Ovary (tissue), 3 donors: Measurements from ENCODE around the gene MIA3.

Source experiments
- POLR2A ChIP-seq: fragments of 450-650 bp; IDR thresholded peaks from one replicate; pipeline ENCODE4 v1.6.1; 2017; ENCODE audit warnings: antibody characterized with exemption, mild to moderate bottlenecking, moderate library complexity
- TF ChIP-seq, protein P1 (sequence below), 3 donors: fragments of 450-650 bp in 2 of 3; fragments of 200-600 bp in 1 of 3; IDR thresholded peaks; one replicate each; pipeline versions ENCODE4 v1.5.1 to v1.8.0; 2016 to 2022; ENCODE audit warnings: antibody characterized with exemption in 3 of 3, mild to moderate bottlenecking in 1 of 3
- donor health status: DM: no; HTN: no; CAD: no.

GRCh38 chr1:222644636-222644980 is 26.7 kb downstream of the MIA3 start:
- no peak for TF ChIP-seq POLR2A
- TF ChIP-seq, protein P1, sequence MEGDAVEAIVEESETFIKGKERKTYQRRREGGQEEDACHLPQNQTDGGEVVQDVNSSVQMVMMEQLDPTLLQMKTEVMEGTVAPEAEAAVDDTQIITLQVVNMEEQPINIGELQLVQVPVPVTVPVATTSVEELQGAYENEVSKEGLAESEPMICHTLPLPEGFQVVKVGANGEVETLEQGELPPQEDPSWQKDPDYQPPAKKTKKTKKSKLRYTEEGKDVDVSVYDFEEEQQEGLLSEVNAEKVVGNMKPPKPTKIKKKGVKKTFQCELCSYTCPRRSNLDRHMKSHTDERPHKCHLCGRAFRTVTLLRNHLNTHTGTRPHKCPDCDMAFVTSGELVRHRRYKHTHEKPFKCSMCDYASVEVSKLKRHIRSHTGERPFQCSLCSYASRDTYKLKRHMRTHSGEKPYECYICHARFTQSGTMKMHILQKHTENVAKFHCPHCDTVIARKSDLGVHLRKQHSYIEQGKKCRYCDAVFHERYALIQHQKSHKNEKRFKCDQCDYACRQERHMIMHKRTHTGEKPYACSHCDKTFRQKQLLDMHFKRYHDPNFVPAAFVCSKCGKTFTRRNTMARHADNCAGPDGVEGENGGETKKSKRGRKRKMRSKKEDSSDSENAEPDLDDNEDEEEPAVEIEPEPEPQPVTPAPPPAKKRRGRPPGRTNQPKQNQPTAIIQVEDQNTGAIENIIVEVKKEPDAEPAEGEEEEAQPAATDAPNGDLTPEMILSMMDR (IDR thresholded peaks at IDR 0.05) = no peak
